Medulla oblongata (tissue), 1 donor: Measurements from ENCODE around the gene KLHL3.

Experiments used
- DNase-seq: peaks from one replicate; pipeline ENCODE4 v3.0.0-alpha.2; 2015; ENCODE audit errors: extremely low spot score

The KLHL3 gene

DNA sequence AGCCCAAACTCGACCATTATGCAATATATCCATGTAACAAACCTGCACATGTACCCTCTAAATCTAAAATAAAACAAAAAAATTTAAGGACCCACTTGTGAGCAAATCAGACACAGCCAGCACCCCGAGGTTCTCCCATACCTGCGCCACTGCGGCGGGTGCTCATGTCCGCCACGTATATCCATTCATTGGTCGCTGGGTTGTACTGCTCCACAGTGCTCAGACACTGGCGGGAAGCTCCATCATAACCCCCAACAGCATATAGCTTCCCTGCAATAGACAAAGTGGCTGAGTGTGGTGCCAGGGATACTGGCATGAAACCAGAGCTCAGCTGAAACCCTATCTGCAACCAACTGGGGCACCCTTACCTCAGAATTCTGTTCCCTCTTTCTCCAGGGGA is 102.0 kb downstream of the KLHL3 start:
- no peak for DNase-seq

DNA sequence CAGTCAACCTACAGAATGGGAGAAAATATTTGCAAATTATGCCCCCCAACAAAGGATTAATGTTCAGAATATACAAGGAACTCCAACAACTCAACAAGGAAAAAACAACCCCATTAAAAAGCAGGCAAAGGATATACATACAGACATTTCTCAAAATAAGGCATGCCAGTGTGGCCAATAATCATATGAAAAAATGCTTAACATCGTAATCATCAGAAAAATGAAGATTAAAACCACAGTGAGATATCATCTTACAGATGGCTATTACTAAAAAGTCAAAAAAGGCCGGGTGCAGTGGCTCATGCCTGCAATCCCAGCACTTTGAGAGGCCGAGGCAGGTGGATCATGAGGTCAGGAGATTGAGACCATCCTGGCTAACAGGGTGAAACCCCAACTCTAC is 103.2 kb downstream of the KLHL3 start:
- no peak for DNase-seq

DNA sequence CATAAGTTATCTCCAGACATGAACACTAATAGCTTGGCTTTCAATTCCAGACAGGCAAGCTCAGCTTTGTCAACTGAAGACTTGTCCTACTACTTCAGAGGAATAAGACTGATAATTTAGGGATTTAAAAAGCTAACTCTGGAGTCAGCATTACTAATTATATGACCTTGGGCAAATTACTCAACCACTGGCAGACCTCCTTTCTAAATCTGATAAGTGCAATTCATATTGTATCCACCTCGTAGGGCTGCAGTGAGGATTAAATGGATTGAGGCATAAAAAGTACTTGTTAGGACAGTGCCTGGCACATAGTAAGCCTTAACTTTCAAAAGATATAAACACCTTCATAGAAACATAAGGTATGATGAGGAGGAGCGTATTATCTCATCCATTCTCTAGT is 104.4 kb downstream of the KLHL3 start:
- no peak for DNase-seq

DNA sequence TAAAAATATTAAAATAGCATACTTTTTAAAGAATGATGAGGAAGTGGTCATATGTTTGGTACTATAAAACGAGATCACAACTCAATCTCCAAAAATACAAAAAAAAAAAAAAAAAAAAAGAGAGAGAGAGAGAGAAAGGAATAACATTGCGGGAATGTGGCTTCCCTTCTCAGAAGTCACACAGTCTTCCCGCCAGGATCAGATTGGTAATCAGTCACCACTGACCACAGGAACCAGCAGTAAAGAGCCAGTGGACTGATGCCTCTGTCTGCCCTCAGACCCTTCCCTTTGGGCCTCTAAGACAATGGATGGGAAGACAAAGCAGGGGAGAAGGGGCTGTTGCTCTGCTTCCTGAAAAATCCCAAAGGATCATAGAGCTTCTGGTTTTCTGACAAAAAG is 104.9 kb downstream of the KLHL3 start:
- no peak for DNase-seq

DNA sequence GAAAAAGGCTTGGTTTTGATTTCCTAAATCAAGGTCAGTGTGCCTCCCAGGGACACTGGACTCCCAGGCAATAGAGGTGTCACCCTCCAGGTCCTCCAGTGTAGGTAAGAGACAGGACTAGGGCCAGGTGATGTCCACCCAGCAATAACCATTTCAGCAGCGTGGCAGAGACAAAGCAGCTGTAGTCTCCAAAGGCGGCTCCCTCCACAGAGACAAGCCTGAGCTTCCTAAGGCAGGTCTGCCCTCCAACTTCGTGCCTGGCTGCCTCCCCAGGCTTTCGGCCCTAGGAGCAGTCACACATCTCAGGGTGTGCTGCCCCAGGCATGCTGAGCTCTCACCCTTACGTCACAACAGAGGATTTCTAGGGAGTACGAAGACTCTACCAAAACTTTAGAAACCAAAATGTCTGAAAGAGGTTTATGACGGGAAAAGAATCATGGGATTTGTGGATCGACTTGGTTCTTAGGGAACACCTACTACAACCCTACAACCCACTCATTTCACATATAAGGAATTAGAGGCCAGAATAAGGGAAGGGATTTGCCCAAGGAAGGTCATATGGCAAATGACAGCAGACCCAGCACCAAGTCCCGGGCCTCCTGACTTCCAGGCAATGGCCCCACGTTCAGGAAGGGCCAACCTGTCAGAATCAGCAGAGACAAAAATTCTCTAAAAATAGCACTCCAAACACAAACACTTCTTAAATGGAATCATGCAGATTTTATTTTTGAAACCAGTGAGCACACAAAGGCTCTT is 105.5 kb downstream of the KLHL3 start:
- DNase-seq, result no peak

DNA sequence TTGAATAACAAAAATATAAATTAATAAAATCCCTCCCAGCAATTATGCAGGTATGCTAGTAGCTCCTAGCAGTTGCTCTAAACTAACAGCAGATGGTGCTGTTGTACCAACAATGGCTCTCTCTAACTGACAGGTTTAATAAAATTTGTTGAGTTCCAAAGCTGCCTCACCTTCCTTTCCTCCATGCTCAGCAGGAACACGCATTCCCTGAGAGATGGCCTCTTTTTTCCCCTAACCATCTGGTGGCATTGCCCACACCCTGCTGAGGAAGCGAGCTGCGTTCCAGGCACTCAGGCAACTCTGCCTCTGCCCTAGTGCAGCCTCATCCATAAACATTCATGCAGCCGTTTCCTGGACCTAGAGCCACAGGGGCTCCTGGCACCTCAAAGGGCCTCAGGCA is 106.2 kb downstream of the KLHL3 start:
- peak; percentile 76 for DNase-seq

DNA sequence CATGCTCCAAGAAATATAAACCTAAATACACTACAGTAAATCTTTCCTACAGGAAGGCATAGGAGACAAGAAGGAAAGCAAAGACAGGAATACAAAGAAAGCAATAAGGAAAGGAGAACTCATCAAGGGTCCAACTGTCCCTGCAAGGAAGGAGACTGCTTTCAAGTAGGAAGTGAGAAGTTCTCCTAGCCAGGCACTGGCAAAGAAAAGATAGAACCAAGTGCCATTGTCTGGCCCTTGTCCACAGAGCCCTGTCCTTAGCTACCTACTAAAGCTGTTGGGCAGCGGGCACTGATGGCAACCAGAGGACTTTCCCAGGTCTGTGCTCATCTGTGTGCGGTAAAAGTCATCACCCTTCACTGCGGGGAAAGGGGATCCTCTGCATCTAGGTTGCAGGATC is 108.2 kb downstream of the KLHL3 start:
- no peak for DNase-seq

DNA sequence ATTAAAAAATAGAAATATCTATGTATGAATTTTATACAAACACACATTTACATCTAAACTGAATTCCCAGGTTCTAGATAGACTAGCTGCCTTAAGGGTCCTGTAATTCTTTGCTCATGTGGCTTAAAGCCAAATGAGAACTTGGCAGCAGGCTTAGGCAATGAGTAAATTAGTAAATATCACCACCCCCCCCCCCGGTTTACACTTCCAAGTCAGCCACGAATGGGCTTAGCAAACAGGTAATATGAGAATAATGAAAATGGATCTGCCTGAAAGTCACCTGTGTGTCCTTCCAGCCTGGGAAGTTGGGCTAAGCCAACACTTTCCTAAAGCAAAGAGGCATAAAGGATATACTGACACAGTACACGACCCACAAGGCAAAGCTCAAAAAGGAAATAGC is 108.6 kb downstream of the KLHL3 start:
- no peak for DNase-seq

DNA sequence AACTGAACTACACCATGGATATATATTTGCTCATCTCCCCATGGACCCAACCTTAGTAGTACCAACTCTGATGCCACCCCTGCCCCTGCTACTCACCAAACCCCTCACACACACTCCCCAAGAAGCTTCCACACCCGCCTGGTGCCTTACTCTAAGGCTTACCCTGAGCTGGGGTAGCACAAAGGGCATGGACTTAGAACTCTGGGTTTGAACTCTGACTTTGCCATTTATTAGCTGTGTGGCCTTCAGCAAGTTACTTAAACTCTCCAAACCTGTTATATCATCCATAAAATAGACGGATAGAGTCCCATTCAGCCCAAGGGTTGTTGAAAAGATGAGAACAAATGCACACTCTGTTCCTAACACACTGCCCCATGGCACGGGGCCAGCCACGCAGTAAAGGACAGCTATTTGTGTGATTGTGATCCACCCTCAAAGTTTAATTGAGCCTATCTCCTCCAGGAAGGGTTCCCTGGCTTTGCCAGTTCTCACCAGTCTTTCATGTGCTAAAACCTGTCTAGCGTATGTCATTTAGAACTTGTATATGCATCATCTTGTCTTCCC is 111.0 kb downstream of the KLHL3 start:
- DNase-seq, result no peak

DNA sequence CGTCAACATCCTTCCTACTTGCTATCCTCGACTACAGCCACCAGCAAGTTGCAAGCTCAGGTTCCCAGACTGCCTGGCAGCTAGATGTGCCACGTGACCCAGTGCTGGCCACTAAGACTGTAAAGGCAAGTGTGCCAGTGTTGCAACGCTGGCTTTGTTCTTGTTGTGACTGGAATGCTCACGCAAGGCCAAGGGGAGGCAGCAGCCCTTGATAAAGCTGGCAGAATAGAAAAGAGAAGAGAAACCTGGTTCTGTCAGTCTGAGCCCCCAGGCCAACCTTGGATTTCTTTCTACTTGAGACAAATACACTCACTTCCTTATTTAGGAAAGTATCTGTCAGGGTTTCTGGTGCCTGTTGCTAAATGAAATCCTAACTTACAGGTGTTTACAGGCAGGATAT is 113.0 kb downstream of the KLHL3 start:
- peak; percentile 97 for DNase-seq

DNA sequence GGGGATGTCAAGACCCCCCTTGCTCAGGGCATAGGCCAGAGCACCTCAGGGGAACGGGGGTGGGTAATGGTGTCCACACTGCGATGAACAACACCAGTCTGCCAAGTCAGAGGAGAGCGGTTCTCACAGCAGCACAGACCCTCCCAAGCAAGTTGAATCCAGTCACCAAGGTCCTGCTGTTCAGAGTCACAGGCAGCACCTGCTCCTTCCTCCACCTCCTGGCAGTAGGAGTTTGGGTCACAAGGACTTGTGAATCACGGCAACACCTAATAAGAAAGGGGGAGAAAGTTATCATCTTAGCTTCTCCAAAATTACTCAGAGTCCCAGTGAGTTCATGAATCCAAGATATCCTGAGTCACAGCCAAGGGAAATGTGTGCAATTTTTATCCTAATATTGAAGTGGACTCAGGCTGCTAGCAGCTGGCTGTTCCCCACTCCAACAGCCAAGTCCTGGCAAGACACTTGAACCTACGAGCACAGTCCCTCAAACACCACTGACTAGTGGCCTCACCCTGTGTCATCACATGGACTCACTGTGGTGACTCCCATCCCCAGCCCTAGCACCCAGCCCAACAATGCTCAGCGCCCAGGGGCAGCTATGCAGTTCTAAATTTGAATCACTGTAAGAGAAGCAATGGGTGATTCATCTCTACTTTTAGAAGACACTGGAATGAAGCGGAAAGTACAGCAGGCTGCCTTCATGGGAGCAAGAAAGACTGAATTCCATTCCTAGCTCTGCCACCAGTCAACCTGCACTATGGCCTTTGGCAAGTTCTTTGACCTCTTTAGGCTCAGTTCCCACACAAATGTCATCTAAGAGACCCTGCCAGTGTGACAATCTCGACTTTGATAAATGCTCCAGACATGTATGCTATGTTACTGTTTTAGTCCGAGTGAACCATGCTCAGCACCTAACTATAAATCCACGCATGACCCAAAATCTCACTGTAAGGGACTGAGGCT is 113.7 kb downstream of the KLHL3 start:
- DNase-seq, result no peak

DNA sequence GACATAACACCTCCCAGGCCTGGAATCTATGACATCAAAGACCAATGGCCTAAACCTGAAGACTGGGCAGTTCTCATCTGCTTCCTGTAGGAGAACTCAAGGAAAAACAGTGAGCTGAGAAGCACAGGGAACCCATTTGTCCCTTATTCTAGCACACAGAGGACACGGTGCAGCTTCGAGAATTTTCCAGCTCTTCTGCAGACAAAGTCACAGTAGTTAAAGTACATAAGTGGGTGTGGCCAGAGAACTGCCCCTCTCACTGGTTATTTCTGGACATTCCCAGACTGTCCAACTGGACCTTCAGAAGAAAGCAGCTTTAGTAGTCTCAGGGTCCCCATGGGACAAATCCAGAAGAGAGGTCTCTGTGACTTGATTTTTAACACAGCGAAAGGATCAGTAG is 114.6 kb downstream of the KLHL3 start:
- DNase-seq, result no peak

DNA sequence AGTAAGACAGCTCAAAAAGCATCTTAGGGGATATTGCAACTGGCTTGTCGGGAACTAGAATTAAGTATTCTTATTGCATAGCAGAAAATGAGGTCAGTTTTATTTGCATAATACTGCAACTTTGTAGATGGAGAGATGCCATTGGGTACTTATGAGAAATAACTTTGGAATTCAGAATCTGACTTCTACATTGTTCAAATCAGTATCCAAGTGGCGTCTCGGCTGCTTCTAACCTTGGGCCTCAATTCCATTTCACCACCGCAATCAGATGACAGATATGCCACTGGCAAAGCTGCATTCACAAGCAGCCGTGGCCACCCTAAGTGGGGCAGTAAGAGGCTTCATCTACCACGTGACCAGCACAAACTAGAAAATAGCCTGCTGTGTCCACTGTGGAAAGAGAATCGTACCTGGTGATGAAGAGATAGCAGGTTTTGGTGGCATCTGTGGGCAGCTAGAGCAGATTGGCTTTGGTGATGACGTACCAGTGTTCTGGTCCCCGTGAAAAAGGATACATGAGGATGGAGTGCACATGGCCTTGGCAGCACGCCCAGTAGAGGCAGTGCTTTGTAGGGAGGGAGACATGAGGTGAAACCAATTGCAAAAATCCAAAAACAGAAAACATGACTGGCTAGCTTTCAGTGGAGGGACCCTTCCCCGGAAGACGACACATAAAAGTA is 116.6 kb downstream of the KLHL3 start:
- DNase-seq, result peak; percentile 71

DNA sequence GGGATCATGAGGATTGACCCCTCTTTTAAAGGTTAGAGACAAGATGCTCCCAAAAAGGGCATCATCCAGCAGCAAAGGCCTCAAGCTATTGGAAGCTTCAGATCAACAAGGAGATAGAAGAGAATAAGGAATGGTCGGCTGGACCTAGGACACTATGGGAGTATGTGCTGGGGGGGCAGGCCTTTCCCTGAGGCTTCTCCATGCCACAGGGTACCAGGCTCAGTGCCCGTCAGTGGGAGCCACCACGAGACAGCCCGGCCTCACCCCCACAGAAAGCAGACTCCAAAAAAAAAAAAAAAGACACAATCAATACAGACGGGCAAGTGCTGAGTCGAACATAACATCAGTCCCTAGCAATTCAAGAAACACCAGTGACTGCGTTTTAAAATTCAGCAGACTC is 117.4 kb downstream of the KLHL3 start:
- DNase-seq, result no peak

DNA sequence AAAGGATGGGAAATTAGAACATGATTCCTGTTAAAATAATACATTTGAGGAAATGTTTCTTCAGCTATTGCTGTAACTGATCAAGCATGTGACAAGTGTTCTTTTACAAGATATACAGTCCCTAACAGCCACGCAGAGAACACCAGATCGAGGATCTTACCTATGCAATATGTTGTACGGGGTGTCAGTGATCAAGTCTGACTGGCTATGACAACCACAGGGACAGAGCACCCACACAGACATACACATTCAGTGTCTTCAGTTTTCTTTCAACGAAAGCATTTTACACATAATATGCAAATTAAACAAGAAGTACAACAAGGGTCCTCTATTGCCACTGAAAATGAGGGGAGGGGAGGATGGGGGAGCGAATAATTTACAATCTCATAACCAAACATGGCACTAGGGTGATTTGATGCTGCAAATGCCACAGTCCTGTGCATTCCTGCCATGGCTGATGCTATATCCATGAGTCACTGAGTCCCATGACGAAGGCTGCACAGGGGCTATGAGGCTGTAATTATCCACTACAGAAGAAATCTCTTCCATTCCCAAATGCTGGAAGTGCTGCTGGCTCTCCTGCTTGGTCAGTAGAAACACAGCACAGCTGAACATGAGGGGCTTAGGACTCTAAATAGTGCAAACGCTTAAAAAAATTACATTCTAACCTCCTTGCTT is 118.2 kb downstream of the KLHL3 start:
- no peak for DNase-seq

DNA sequence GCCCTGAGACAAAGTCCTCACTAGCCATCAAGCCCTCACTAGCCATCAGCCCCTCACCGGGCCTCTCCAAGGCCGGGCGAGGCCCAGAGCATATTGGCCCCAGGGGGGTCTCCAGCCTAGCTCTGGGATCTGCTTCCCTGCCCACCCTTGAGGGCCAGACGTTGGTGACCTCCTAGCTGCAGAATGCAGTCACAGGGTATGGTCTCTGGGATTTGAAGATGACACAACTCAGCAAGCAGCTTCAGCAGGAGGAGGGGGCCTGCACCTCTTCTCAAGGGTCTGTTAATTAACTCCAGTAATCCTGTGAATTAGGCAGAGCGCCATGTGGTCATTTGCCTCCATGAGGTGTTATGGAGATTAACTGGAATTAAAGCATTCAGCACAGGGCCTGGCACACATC is 119.8 kb downstream of the KLHL3 start:
- DNase-seq, result no peak

DNA sequence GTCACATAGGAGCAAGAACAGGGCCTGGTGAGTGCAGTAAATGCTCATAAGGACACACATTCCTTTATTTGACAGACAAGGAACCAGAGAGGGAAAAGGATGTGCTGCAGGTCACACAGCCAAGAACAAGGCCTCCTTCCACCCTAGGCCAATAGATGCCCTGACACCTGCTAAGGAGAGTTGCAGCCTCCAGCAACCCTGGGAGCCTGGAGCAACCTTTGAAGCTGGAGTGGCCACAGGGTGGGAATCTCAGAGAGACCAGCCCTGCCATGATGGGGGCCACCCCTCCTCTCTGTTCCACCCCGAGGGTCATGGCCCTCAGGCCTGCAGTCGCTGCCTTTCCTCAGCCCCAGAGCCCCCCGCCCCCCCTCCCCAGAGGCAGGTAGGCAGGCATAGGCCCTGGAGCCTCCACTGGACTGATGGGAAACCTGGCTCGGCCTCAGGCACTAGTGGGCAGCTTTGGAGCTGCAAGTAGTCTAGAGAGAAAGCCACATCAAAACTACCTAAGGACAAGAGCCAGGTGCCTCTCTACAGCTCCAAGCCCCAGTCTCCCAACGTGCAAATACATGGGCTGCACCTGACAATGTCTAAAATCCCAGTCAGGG is 120.6 kb downstream of the KLHL3 start:
- DNase-seq, result no peak

DNA sequence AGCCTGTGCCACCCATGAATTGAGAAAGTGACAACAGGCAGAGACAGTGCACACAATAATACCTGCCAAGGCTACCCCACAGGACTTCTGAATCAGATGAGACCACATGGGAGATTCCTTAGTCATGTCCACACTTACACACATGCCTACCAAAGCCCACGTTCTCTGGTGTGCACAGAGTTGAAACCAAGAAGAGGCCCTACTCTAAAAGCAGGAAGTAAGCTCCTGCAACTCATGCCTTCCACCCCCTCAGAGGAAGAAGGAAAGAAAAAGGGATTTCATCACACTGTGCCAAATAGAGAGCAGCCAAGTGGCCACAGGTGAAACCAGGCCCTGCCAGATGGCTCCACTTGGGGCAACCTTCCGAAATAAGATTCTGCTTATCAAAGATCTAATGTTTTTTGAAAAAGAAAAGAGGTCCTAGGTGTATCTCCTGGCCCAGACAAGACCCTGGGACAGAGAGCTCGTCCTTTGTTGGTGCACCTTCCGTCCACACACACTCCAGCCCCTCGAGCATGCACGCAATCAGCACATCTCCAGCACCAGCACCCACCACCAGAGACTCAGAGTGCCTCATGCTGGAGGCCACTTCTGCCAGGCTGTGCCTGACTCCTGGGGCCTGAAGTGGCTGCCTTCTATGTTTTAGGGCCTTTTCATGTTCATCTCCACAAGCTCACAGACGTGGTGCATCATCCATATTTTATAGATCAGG is 122.2 kb downstream of the KLHL3 start:
- peak; percentile 58 for DNase-seq

DNA sequence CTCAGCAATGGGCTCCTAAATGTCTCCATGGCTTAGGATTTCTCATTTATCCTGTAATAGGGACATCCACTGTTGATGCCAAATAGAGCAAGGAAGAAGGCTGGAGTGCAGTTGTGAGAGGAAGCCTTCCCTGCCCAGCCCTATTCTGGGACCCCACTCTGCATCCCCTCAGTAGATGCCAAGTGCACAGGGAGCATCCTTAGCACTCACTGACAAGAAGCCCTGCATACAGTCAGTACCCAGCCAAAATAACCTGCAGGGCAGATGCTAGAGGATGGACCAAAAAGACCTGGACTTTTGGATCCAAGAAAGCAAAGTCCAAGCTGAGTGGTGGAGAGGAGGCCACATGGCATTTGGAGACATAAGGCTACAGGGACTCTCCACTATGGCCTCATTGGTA is 123.3 kb downstream of the KLHL3 start:
- no peak for DNase-seq

DNA sequence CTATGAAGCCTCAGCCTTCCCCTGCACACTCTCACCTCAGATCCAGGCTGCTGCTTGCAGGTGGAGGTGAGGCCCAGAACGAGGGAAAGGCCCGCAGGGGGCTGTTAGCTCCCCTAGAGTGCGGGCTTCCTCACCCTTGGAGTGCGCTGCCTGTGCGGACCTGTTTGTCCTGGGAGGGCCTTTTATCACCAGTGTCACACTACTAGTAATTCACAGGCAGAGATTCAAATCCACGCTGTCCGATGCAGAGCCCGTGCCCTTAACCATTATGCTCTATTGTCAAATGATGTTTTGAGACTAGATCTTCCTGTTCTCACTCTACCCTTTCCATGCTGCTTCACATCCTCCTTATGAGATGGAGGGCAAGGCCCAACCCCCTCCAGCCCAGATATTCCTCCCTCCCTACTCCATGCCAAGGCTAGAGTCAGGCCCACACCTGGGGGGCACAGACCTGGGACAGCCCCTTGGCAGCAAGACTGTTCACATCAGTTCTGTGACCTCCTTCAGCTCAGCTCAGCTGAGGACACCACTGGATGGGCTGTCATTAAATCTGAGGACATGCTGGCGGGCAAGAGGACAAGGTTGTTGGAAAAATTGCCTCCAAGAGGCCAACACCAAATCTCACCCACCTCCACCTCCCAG is 124.0 kb downstream of the KLHL3 start:
- no peak for DNase-seq
